ENCODE results near the gene JSRP1.
"Not testable (repeated sequence)": the region's sequence is repeated elsewhere in the genome, so short reads cannot be mapped to it uniquely, and the experiment has no call there.

The JSRP1 gene

DNA sequence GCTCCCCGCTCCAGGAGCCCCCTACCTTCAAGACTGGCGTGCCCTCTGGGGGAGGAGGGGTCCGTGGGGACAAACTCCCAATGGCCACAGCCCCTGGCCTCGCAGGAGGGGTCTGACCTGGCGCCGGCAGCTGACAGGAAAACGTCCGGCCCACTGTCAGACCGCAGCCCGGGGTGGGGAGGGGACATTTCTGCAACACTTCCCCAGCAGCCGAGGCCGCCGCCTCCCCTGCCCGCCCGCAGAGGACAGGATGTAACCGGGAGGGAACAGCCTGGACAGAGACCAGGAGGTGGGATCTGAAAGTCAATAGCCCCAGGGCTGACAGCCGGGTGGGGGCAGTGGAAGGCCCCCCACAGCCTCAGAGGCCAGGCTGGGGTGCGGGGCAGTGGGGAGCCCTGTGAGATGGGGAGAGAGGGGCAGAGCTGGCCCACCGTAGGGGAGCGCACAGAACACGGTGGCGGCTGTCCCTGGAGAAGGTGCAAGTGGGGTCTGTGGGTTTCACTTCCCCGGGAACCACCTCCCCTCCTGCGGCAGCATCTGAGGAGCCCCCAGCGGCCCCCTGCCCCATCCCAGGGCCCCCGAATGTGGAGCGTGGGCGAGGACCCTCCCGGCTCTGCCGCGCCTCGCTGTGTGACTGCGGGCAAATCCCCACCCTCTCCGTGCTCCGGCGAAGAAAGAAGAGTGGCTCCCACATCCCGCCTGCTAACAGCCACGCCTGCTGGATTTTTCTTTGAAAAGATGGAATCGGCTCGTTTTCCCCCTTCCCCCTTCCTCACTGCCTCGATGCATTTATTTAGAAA, 26.0 kb upstream of the JSRP1 start, which contains the start of gene PEAK3:
TSS of gene PEAK3 (minus strand) at position 114 of the 800 bp plus-strand sequence. CDS start 1,244 bp downstream, outside the sequence.
- TF ChIP-seq POLR2AphosphoS5 (IDR thresholded peaks at IDR 0.05; ENCODE audit: low read depth, low read length) = peak; percentile 18; the same call in 1 of the 2 replicates
- TF ChIP-seq SPI1 (IDR thresholded peaks at IDR 0.05; ENCODE audit: low read depth, low read length) = peak; percentile 43
- no peak for TF ChIP-seq POU2F2 (IDR thresholded peaks at IDR 0.05; ENCODE audit: low read depth, low read length)
- DNase-seq (ENCODE audit: insufficient read length, low spot score) (no peak), FAIRE-seq (peak; percentile 81)

- not testable (repeated sequence) for DNase-seq (ENCODE audit: insufficient read length, low spot score)
- TF ChIP-seq SPI1 (IDR thresholded peaks at IDR 0.05; ENCODE audit: low read depth, low read length) = 0 out of 2 replicates have a peak, but pooled peaks have one; percentile 32
Observed at GRCh38 chr19:2281265-2282061, 25.2 kb upstream of the JSRP1 start.

DNA sequence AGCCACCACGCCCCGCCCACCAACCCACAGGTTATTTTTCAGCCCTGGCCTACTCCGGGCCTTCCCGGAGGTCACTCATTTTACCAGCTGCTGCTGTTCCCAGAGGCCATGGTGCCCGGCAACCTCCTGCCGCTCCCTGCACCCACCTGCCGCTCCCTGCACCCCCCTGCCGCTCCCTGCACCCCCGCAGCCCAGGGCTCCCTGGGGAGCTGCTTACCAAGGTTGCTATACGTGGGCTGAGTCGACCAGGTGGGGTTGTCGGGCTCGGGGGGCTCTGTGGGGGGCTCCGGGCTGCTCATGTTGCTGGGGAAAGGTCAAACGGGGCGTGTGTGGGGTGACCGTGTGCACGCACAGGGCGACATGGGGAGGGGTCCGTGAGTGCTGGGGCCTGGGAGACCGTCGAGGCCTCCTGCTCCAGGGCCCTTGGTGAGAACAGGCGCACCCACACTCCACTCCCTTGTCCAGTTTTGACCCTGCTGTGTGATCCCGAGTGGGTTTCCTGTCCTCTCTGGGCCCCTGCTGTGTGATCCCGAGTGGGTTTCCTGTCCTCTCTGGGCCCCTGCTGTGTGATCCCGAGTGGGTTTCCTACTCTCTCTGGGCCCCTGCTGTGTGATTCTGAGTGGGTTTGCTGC, 24.5 kb upstream of the JSRP1 start:
- DNase-seq (ENCODE audit: insufficient read length, low spot score) = no peak
- TF ChIP-seq SPI1 (IDR thresholded peaks at IDR 0.05; ENCODE audit: low read depth, low read length) (no peak), POLR2A (IDR thresholded peaks at IDR 0.05; ENCODE audit: low read depth, low read length) (no peak), TAF1 (IDR thresholded peaks at IDR 0.05; ENCODE audit: low read depth, low read length) (no peak), PAX5 (IDR thresholded peaks at IDR 0.05; ENCODE audit: insufficient read depth, low read length, severe bottlenecking) (no peak), POU2F2 (IDR thresholded peaks at IDR 0.05; ENCODE audit: low read depth, low read length) (no peak), POLR2AphosphoS5 (IDR thresholded peaks at IDR 0.05; ENCODE audit: low read depth, low read length) (no peak)
- no peak for FAIRE-seq

More at GRCh38 chr19:2281265-2282061, 25.2 kb upstream of the JSRP1 start:
- FAIRE-seq = not testable (repeated sequence)

DNA sequence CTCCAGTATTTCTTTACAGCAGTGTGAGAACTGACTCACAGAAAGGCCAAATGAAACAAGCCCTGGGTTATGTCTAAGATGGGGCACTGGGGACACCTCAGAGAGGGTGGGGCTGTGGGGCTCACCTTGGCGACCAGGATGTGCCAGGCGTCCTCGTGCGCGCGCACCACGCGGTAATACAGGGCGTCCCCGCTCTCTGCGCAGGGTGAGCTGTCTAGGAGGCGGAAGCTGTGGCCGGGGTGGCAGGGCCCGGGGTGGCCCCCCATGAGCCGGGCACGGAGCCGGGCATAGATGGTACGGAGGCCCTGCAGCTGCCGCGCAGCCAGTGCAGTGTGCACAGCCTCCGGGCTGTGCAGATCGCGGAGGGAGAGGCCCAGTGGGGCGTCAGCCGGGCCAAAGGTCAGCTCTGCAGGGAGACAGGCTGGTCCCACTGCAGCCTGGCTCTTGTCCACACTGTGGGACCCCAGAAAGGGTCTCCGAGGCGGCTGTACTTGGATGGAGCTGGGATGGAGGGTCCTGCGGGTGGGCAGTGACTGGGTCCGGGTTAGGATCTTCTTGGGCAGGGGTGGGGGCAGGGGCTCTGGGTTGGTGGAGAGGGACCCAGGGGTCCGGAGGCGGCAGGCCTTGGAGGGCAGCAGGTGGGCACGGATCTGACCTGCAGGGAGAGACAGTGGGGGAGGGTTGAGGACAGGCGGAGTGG, 22.4 kb upstream of the JSRP1 start:
- FAIRE-seq (no peak), DNase-seq (ENCODE audit: insufficient read length, low spot score) (no peak)
- no peak for TF ChIP-seq PAX5 (IDR thresholded peaks at IDR 0.05; ENCODE audit: insufficient read depth, low read length, severe bottlenecking)
- TF ChIP-seq TAF1 (IDR thresholded peaks at IDR 0.05; ENCODE audit: low read depth, low read length) = no peak
- TF ChIP-seq POLR2A (IDR thresholded peaks at IDR 0.05; ENCODE audit: low read depth, low read length) = no peak
- TF ChIP-seq POU2F2 (IDR thresholded peaks at IDR 0.05; ENCODE audit: low read depth, low read length) = no peak
- TF ChIP-seq POLR2AphosphoS5 (IDR thresholded peaks at IDR 0.05; ENCODE audit: low read depth, low read length) = peak; percentile 67; the same call in 1 of the 2 replicates
- no peak for TF ChIP-seq SPI1 (IDR thresholded peaks at IDR 0.05; ENCODE audit: low read depth, low read length)

DNA sequence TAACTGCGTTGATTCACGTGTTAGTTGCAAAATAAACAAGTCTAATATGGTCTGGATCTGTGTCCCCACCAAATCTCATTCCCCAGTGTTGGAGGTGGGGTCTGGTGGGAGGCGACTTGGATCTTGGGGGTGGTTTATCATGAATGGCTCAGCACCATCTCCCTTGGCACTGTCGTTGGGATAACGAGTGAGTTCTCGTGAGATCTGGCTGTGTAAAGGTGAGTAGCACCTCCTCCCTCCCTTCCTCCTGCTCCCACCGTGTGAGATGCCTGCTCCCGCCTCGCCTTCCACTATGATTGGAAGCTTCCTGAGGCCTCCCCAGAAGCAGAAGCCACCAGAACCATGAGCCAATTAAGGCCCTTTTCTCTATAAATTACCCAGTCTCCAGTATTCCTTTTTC, 20.9 kb upstream of the JSRP1 start:
- FAIRE-seq (no peak), DNase-seq (ENCODE audit: insufficient read length, low spot score) (no peak)
- TF ChIP-seq POU2F2 (IDR thresholded peaks at IDR 0.05; ENCODE audit: low read depth, low read length) = no peak
- TF ChIP-seq POLR2AphosphoS5 (IDR thresholded peaks at IDR 0.05; ENCODE audit: low read depth, low read length) = peak; percentile 65

DNA sequence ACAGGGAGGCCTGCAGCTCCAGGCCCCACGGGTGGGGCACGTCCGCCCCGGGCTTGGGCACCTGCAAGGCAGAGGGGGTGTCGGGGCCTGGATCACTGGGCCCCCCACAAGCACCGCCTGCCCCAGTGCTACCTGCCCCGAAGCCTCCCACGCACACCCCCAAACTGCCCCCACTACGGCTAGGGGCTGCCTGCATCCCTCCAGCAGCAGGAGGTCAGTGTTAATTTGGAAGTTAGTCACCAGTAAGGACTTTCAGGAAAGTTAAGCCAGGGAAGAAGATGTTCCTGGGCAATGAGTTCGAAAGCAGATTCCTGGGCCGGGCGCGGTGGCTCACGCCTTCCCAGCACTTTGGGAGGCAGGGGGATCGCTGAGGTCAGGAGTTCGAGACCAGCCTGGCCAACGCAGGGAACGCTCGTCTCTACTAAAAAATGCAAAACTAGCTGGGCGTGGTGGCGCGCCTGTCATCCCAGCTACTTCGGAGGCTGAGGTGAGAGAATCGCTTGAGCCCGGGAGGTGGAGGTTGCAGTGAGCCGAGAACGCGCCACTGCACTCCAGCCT, 20.3 kb upstream of the JSRP1 start:
- TF ChIP-seq TAF1 (IDR thresholded peaks at IDR 0.05; ENCODE audit: low read depth, low read length) (no peak), PAX5 (IDR thresholded peaks at IDR 0.05; ENCODE audit: insufficient read depth, low read length, severe bottlenecking) (no peak), POLR2A (IDR thresholded peaks at IDR 0.05; ENCODE audit: low read depth, low read length) (no peak), POLR2AphosphoS5 (IDR thresholded peaks at IDR 0.05; ENCODE audit: low read depth, low read length) (no peak; the same call in 1 of the 2 replicates), SPI1 (IDR thresholded peaks at IDR 0.05; ENCODE audit: low read depth, low read length) (no peak), POU2F2 (IDR thresholded peaks at IDR 0.05; ENCODE audit: low read depth, low read length) (no peak)
- DNase-seq (ENCODE audit: insufficient read length, low spot score) (no peak), FAIRE-seq (no peak)

DNA sequence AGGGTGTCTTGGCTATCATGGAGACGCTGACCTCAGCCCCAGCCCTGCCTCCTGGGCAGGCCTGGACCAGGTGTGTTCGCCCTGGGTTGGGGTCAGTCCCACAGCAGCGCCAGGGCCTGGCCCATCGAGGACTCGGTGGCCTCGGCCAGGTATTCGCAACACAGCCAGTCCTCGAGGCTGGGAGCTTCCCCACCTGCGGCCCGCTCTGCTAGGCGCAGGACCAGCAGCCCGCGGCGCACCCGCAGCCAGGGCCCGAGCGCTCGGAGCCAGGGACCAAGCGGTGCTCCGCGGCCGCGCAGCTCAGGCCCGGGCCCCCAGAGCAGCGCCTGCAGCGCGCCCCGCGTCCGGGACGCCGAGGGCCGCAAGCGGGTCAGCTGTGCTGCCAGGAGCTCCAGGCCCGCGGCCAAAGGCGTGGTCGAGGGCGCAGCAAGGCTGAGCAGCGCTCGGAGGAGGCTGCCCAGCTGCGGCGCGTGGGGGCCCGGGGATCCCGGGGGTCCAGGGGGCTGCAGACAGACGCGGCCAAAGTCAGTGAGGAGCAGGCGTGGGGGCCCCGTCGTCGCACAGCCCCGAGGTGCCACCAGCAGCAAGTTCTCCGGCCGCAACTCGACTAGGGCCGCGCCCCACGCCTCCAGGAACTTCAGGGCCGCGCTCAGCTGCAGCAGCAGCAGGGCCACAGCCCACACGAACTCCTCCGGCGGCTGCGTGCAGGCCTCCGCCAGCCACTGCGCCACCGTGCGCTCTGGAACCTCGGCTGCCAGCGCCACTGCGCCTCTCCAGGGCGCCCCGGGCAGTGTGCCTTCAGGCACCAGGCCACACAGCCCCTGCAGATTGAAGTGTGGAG, 19.6 kb upstream of the JSRP1 start:
- no peak for DNase-seq (ENCODE audit: insufficient read length, low spot score)
- TF ChIP-seq SPI1 (IDR thresholded peaks at IDR 0.05; ENCODE audit: low read depth, low read length) = no peak
- no peak for TF ChIP-seq TAF1 (IDR thresholded peaks at IDR 0.05; ENCODE audit: low read depth, low read length)
- no peak for TF ChIP-seq POLR2A (IDR thresholded peaks at IDR 0.05; ENCODE audit: low read depth, low read length)
- TF ChIP-seq POLR2AphosphoS5 (IDR thresholded peaks at IDR 0.05; ENCODE audit: low read depth, low read length) = no peak; the same call in 1 of the 2 replicates
- TF ChIP-seq PAX5 (IDR thresholded peaks at IDR 0.05; ENCODE audit: insufficient read depth, low read length, severe bottlenecking) = no peak
- TF ChIP-seq POU2F2 (IDR thresholded peaks at IDR 0.05; ENCODE audit: low read depth, low read length) = no peak
- no peak for FAIRE-seq

DNA sequence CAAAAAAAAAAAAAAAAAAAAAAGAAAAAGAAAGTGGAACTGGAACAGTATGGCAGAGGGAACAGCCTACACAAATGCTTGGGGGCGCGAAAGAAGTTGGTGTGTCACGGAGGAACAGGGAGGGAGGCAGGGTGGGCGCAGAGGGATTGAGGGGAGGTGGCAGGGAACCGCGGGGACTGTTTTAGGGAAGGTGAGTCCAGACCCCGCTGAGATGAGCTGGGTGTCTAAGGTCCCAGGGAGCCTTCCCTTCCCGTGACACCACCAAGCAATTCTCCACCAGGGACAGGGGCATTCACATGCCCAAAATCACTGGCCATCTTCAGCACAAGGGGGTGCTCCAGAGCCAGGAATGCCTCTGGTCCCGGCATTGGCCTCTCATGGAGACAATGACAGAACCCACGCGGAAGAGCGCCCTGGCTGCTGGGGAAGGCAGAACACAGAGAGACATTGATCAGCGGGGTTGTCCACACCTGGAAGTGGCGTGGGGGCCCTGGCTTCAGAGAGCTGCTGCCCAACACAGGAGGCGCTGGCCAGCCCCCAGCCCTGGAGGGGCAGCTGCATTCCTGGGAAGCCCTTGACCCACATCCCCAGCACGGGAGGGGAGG, 18.8 kb upstream of the JSRP1 start:
- DNase-seq (ENCODE audit: insufficient read length, low spot score) (no peak), FAIRE-seq (peak; percentile 77)
- TF ChIP-seq POLR2AphosphoS5 (IDR thresholded peaks at IDR 0.05; ENCODE audit: low read depth, low read length) (peak; percentile 64), PAX5 (IDR thresholded peaks at IDR 0.05; ENCODE audit: insufficient read depth, low read length, severe bottlenecking) (no peak), TAF1 (IDR thresholded peaks at IDR 0.05; ENCODE audit: low read depth, low read length) (no peak), POLR2A (IDR thresholded peaks at IDR 0.05; ENCODE audit: low read depth, low read length) (peak; percentile 54), SPI1 (IDR thresholded peaks at IDR 0.05; ENCODE audit: low read depth, low read length) (no peak), POU2F2 (IDR thresholded peaks at IDR 0.05; ENCODE audit: low read depth, low read length) (peak; percentile 7; the same call in 1 of the 2 replicates)

Data from GM12891 (cell line).